GM08714 (cell line): ENCODE data around the gene ATG4A.

Experiments
- H3K4me3 ChIP-seq: fragments of 200-500 bp; sonication (Bioruptor generic); 2 replicates; pipeline ENCODE4 v1.5.1; 2014; ENCODE audit warnings: mild to moderate bottlenecking, low read length, inconsistent platforms
- ZNF274 ChIP-seq: IDR thresholded peaks from 2 replicates; pipeline ENCODE4 v1.6.1; 2012; ENCODE audit warnings: mild to moderate bottlenecking, low read depth, low read length

Gene ATG4A, protein sequence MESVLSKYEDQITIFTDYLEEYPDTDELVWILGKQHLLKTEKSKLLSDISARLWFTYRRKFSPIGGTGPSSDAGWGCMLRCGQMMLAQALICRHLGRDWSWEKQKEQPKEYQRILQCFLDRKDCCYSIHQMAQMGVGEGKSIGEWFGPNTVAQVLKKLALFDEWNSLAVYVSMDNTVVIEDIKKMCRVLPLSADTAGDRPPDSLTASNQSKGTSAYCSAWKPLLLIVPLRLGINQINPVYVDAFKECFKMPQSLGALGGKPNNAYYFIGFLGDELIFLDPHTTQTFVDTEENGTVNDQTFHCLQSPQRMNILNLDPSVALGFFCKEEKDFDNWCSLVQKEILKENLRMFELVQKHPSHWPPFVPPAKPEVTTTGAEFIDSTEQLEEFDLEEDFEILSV

GRCh38 chrX:108091264-108091877, at the start of gene ATG4A, which contains the start of gene PSMD10:
Gene ATG4A (plus strand): TSS chrX:108091778. CDS start chrX:108091827, 49 bp downstream.
Gene PSMD10 (minus strand): TSS chrX:108091542. CDS start chrX:108091520, 22 bp downstream.
- peak within 1 kb of the TSS; percentile 67 for H3K4me3 ChIP-seq
- TF ChIP-seq ZNF274 = no peak

DNA sequence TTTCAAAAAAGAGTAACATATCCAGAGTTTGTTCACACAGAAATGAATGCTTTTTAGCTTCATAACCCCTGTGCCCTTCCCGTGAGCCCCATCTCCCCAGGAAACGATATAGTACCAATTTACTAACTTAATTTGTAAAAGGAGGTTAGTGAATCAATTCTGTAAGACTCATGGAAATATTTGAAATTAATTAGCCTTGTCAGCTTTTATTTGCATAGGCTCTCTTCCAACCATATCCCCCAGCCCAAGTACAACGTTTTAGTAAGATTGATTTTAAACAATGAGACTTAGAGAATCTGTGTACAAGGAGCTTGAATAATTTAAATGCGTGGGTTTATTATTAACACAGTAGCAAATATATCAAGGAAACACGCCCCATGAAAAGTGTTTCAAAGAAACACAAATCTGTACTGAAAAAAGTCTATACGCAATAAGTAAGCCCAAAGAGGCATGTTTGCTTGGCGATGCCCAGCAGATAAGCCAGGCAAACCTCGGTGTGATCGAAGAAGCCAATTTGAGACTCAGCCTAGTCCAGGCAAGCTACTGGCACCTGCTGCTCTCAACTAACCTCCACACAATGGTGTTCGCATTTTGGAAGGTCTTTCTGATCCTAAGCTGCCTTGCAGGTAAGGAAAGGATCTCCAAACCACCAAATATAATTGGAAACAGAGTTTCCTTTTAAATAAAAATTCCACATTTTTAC, 46.9 kb upstream of the ATG4A start, which contains the start of gene VSIG1:
Gene VSIG1 (plus strand): TSS at position 512 of the 703 bp plus-strand sequence. CDS start 66 bp downstream, at position 578.
- no peak within 1 kb of the TSS for H3K4me3 ChIP-seq
- TF ChIP-seq ZNF274 = no peak

- no peak overlapping the region for H3K4me3 ChIP-seq
- no peak for TF ChIP-seq ZNF274
Observed at GRCh38 chrX:108049649-108050048, 41.9 kb upstream of the ATG4A start.

GRCh38 chrX:108053218-108053617, 38.4 kb upstream of the ATG4A start:
- H3K4me3 ChIP-seq = no peak overlapping the region
- TF ChIP-seq ZNF274 = no peak

DNA sequence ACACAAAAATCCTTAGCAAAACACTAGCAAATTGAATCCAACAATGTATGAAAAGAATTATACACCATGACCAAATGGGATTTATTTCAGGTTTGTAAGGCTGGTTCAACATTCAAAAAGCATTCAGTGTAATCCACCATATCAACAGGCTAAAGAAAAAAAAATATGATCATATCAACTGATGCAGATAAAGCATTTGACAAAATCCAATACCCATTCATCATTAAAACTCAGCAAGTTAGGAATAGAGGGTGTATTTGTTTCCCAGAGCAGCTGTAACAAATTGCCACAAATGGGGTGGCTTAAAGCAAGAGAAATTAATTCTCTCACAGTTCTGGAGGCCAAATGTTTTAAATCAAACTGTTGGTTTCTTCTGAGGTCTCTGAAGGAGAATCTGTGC, 36.0 kb upstream of the ATG4A start:
- no peak overlapping the region for H3K4me3 ChIP-seq
- no peak for TF ChIP-seq ZNF274

GRCh38 chrX:108059801-108060200, 31.8 kb upstream of the ATG4A start:
- H3K4me3 ChIP-seq = no peak overlapping the region
- TF ChIP-seq ZNF274 = no peak

DNA sequence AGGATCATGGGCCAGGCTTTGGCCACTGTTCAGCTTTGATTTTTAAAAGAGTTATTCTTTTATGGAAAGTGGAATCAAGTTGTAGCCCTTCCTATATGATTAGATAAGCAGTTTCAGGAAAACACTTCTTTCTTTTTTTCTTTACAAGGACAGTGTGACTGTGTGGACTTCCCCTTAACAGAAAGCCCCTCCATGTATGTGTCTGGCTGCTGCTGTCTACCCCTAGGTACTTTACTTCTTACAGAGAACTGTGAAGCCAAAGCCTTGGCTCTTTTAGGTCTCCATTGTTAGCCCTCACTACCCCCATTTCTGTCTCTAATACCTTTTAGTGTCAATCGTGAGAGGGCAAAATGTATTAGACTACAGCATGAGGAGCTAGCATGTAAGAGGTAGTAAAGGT, 27.6 kb upstream of the ATG4A start:
- TF ChIP-seq ZNF274 = no peak
- H3K4me3 ChIP-seq = no peak overlapping the region

GRCh38 chrX:108064613-108065012, 27.0 kb upstream of the ATG4A start:
- no peak for TF ChIP-seq ZNF274
- no peak overlapping the region for H3K4me3 ChIP-seq

- H3K4me3 ChIP-seq = no peak overlapping the region
- TF ChIP-seq ZNF274 = no peak
Observed at GRCh38 chrX:108068121-108068520, 23.5 kb upstream of the ATG4A start.

GRCh38 chrX:108070891-108071290, 20.7 kb upstream of the ATG4A start:
- no peak for TF ChIP-seq ZNF274
- no peak overlapping the region for H3K4me3 ChIP-seq

DNA sequence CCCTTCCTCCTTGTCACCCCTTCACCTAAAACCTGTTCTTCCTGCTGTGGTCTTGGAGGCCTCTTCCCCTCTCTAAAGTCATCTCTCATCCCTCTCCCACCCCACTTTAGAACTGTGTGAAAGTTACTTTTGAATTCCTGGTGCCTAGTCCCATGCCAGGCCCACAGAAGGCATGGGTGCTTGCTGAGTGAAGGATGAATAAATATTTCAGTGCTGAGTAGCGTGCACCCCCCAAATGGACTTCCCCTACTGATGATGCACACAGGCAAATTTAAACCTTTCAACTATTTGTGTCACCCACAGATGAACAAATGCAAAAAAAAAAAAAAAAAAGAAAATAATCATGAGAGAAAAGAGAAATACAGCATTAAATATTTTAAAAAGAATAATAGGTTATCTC, 20.0 kb upstream of the ATG4A start:
- H3K4me3 ChIP-seq = no peak overlapping the region
- TF ChIP-seq ZNF274 = no peak

DNA sequence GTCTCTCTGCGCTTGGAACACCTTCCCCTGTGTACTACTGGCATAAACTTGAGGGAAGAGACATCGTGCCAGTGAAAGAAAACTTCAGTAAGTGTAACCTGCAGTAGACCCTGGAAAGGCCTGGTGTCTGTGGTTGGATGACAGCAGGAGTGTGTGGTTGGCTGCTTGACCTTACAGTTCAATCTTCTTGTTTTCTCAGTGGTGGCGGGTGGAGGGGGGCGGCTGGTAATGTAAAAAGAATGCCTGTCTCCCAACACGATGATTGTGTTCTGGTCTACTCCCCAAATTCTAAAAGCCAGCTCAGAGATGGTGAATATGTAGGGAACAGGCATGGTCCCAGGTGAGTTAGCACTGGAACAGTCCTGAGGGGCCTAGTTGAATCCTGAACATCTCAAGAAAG, 18.8 kb upstream of the ATG4A start:
- TF ChIP-seq ZNF274 = no peak
- no peak overlapping the region for H3K4me3 ChIP-seq

DNA sequence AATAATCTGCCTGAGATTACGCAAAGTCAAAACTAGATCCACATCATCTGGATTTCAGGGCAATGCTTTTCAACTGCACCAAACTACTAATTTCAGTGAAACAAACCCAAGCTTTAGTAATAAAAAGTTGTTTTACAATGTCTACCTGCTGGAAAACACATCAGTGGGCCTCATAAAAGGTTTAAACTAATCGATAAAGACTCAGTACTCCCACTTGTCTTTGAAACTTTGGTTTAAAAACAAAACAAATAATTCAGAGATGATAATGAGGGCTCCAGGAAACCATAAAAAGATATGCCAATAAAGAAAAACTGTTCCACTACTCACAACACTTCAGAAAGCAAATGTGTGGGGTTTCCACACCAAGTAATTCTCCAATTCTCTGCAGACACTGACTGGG, 10.5 kb upstream of the ATG4A start:
- H3K4me3 ChIP-seq = no peak overlapping the region
- TF ChIP-seq ZNF274 = no peak

- no peak for TF ChIP-seq ZNF274
- no peak overlapping the region for H3K4me3 ChIP-seq
Observed at GRCh38 chrX:108087792-108088191, 3.8 kb upstream of the ATG4A start.
